GM18867 (cell line): ENCODE data around the gene NRARP.

Source experiments
- ATAC-seq: cut with Tn5 transposase; IDR thresholded peaks from one replicate; pipeline ENCODE4 v1.9.1; 2021; ENCODE audit warnings: mild to moderate bottlenecking, moderate library complexity; ENCODE audit not compliant: unreplicated experiment

Gene NRARP

GRCh38 chr9:137311986-137312851 lies 10.1 kb upstream of the NRARP start:
- ATAC-seq, result no peak

- ATAC-seq, result no peak
Observed at GRCh38 chr9:137311171-137311985, 9.3 kb upstream of the NRARP start.

- ATAC-seq, result no peak
Observed at GRCh38 chr9:137310189-137311052, 8.3 kb upstream of the NRARP start.

- ATAC-seq, result no peak
Observed at GRCh38 chr9:137309368-137310188, 7.5 kb upstream of the NRARP start.

GRCh38 chr9:137308057-137308619 lies 6.1 kb upstream of the NRARP start:
- no peak for ATAC-seq

GRCh38 chr9:137307255-137308056 lies 5.4 kb upstream of the NRARP start:
- ATAC-seq, result no peak

- ATAC-seq, result no peak
Observed at GRCh38 chr9:137306850-137307254, 4.8 kb upstream of the NRARP start.

- ATAC-seq, result no peak
Observed at GRCh38 chr9:137306066-137306849, 4.2 kb upstream of the NRARP start.

GRCh38 chr9:137305798-137306065 lies 3.7 kb upstream of the NRARP start:
- no peak for ATAC-seq

GRCh38 chr9:137305060-137305797 lies 3.2 kb upstream of the NRARP start:
- no peak for ATAC-seq

- no peak for ATAC-seq
Observed at GRCh38 chr9:137304383-137305059, 2.5 kb upstream of the NRARP start.

- no peak for ATAC-seq
Observed at GRCh38 chr9:137303893-137304382, 1.9 kb upstream of the NRARP start.

GRCh38 chr9:137303151-137303892 lies 1.3 kb upstream of the NRARP start:
- no peak for ATAC-seq

GRCh38 chr9:137302449-137303150 lies 529 bp upstream of the NRARP start:
- peak; percentile 42 for ATAC-seq

- peak; percentile 13 for ATAC-seq
Observed at GRCh38 chr9:137301081-137301947, 757 bp downstream of the NRARP start.
